ENCODE data around the gene PTPRT.

Gene PTPRT

DNA sequence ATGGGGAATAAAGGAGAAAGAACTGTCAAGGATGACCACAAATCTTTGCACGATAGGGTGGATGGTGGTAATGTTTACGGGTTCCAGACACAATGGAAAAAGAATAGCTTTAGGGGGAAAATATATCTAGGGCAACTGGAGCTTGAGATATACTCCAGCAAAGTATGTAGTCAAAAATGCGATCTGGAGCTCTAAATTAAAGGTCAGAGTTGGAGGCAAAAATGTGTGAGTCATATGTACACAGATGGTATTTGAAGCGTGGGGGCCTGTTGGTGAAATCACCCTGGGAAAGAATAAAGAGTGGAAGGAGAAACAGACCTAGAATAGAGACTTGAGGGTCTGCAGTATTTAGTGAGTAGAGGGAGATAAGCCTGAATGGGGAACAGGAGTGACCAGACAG lies 937.6 kb downstream of the PTPRT start:
- no peak for TF ChIP-seq FOXM1 (IDR thresholded peaks at IDR 0.05; ENCODE audit: borderline replicate concordance, low read depth)
- TF ChIP-seq REST (IDR thresholded peaks at IDR 0.05; ENCODE audit: low read depth): no peak
- no peak for TF ChIP-seq NFIC (IDR thresholded peaks at IDR 0.05)
- TF ChIP-seq ZBTB7A (IDR thresholded peaks at IDR 0.05; ENCODE audit: low read depth): no peak
- TF ChIP-seq TCF12 (IDR thresholded peaks at IDR 0.05; ENCODE audit: low read depth): no peak
- no peak for TF ChIP-seq EGR1 (IDR thresholded peaks at IDR 0.05)
- TF ChIP-seq CREB1 (IDR thresholded peaks at IDR 0.05; ENCODE audit: low read depth): no peak
- no peak for TF ChIP-seq YY1 (IDR thresholded peaks at IDR 0.05; ENCODE audit: low read depth)
- TF ChIP-seq TEAD4 (IDR thresholded peaks at IDR 0.05): no peak
- no peak for TF ChIP-seq EP300 (IDR thresholded peaks at IDR 0.05; ENCODE audit: borderline replicate concordance)
- TF ChIP-seq CEBPB (IDR thresholded peaks at IDR 0.05): no peak
- no peak for TF ChIP-seq RAD21 (IDR thresholded peaks at IDR 0.05; ENCODE audit: low read depth)
- TF ChIP-seq, protein P1, sequence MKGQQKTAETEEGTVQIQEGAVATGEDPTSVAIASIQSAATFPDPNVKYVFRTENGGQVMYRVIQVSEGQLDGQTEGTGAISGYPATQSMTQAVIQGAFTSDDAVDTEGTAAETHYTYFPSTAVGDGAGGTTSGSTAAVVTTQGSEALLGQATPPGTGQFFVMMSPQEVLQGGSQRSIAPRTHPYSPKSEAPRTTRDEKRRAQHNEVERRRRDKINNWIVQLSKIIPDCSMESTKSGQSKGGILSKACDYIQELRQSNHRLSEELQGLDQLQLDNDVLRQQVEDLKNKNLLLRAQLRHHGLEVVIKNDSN (IDR thresholded peaks at IDR 0.05): no peak
- TF ChIP-seq TAF1 (IDR thresholded peaks at IDR 0.05; ENCODE audit: low read depth): no peak
- TF ChIP-seq, protein P2, sequence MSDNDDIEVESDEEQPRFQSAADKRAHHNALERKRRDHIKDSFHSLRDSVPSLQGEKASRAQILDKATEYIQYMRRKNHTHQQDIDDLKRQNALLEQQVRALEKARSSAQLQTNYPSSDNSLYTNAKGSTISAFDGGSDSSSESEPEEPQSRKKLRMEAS (IDR thresholded peaks at IDR 0.05): no peak

GRCh38 chr20:42218621-42219374 lies 970.9 kb downstream of the PTPRT start:
- no peak for TF ChIP-seq NFIC (IDR thresholded peaks at IDR 0.05)
- no peak for TF ChIP-seq YY1 (IDR thresholded peaks at IDR 0.05; ENCODE audit: low read depth)
- no peak for TF ChIP-seq FOXM1 (IDR thresholded peaks at IDR 0.05; ENCODE audit: borderline replicate concordance, low read depth)
- no peak for TF ChIP-seq TEAD4 (IDR thresholded peaks at IDR 0.05)
- TF ChIP-seq EGR1 (IDR thresholded peaks at IDR 0.05): no peak
- TF ChIP-seq TAF1 (IDR thresholded peaks at IDR 0.05; ENCODE audit: low read depth): no peak
- no peak for TF ChIP-seq CREB1 (IDR thresholded peaks at IDR 0.05; ENCODE audit: low read depth)
- TF ChIP-seq, protein P2 (IDR thresholded peaks at IDR 0.05): no peak
- TF ChIP-seq REST (IDR thresholded peaks at IDR 0.05; ENCODE audit: low read depth): no peak
- TF ChIP-seq RAD21 (IDR thresholded peaks at IDR 0.05; ENCODE audit: low read depth): no peak
- no peak for TF ChIP-seq ZBTB7A (IDR thresholded peaks at IDR 0.05; ENCODE audit: low read depth)
- TF ChIP-seq TCF12 (IDR thresholded peaks at IDR 0.05; ENCODE audit: low read depth): no peak
- TF ChIP-seq, protein P1 (IDR thresholded peaks at IDR 0.05): no peak
- TF ChIP-seq EP300 (IDR thresholded peaks at IDR 0.05; ENCODE audit: borderline replicate concordance): no peak

- TF ChIP-seq NFIC (IDR thresholded peaks at IDR 0.05) (no peak), EGR1 (IDR thresholded peaks at IDR 0.05) (no peak)
Observed at GRCh38 chr20:42214074-42214473, 975.6 kb downstream of the PTPRT start.

DNA sequence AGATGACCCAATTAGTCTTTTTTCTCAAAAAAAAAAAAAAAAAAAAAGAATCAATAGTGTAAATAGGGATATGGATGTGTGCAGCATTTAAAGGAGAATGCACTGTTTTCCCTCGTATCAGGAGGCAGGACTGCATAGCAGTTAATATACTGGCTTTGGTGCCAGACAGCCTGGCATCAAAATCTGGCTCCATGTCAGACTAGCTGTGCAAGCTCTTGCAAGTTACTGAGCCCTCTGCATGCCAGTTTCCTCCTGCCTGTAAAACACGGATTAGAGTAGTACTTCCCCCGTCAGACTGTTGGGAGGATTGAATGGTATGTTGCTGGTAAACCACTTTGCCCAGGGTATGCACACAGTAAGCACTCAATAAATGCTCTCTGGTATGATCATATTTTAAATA lies 977.3 kb downstream of the PTPRT start:
- TF ChIP-seq, protein P1 (IDR thresholded peaks at IDR 0.05): no peak
- TF ChIP-seq REST (IDR thresholded peaks at IDR 0.05; ENCODE audit: low read depth) (no peak), FOXM1 (IDR thresholded peaks at IDR 0.05; ENCODE audit: borderline replicate concordance, low read depth) (no peak), RAD21 (IDR thresholded peaks at IDR 0.05; ENCODE audit: low read depth) (no peak), EGR1 (IDR thresholded peaks at IDR 0.05) (no peak), NFIC (IDR thresholded peaks at IDR 0.05) (no peak), CREB1 (IDR thresholded peaks at IDR 0.05; ENCODE audit: low read depth) (no peak), TAF1 (IDR thresholded peaks at IDR 0.05; ENCODE audit: low read depth) (no peak), TEAD4 (IDR thresholded peaks at IDR 0.05) (no peak), YY1 (IDR thresholded peaks at IDR 0.05; ENCODE audit: low read depth) (no peak), CEBPB (IDR thresholded peaks at IDR 0.05) (no peak), EP300 (IDR thresholded peaks at IDR 0.05; ENCODE audit: borderline replicate concordance) (no peak), TCF12 (IDR thresholded peaks at IDR 0.05; ENCODE audit: low read depth) (no peak), ZBTB7A (IDR thresholded peaks at IDR 0.05; ENCODE audit: low read depth) (no peak)
- TF ChIP-seq, protein P2 (IDR thresholded peaks at IDR 0.05): no peak

Measured in Ishikawa (cell line).